GM19467 (cell line): ENCODE data around the gene RBM34.
"Not testable (repeated sequence)": the region's sequence is repeated elsewhere in the genome, so short reads cannot be mapped to it uniquely, and the experiment has no call there.

Experiments used
- ATAC-seq: cut with Tn5 transposase; IDR thresholded peaks from one replicate; pipeline ENCODE4 v1.9.1; 2021; ENCODE audit warnings: mild to moderate bottlenecking, moderate library complexity; ENCODE audit not compliant: unreplicated experiment

RBM34 gene

GRCh38 chr1:235160957-235161684 is at the start of gene RBM34:
TSS of gene RBM34 (minus strand) at chr1:235161250. CDS start at chr1:235161226, 24 bp downstream.
- ATAC-seq, result peak; percentile 92

DNA sequence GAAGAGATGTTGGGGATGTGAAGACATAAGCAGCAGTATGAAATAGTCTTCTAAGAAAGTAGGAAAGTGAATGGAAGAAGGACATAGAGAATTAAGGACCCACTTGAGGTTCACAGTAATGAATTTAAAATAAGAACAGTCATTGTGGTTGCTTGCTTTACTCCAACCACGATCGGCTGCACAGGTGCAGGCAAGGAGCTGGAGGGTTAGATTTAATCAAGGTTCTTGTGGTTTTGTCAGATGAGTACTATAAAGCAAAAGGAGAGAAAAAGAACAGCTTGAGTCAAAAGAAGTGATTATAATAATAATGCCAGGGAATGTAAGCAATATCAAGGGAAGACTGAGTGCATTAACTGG is 46.1 kb upstream of the RBM34 start:
- ATAC-seq, result no peak

DNA sequence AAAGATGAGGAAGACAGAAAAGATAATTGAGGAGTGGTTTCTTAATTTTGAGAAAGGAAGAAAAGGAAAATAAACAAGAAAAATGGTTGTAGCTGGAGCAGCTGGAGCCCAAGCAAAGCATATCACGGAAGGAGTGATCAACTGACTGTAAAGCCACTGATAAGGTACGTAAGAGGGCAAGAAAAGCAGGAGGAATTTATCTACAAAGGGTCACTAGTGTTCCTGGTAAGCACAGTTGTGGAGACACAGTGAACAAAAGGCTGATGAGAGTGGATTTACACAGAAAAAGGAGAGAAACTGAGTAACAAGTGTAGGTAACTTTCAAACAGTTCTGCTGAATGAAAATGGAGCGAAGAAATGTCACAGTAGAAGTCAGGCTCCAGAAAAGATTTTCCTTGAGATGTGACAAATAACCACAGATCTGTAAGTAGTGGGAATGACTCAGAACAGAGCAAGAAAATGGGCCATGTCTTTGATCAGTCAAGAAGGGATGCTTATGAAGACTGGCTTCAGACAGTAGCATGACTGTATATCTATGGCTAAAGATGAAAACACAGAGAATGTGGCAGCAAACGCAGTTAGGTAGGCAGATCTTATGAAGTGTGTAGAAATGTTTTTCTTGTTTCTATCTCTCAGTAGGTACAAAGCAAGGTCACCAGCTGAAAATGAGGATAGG is 45.6 kb upstream of the RBM34 start:
- ATAC-seq, result no peak

DNA sequence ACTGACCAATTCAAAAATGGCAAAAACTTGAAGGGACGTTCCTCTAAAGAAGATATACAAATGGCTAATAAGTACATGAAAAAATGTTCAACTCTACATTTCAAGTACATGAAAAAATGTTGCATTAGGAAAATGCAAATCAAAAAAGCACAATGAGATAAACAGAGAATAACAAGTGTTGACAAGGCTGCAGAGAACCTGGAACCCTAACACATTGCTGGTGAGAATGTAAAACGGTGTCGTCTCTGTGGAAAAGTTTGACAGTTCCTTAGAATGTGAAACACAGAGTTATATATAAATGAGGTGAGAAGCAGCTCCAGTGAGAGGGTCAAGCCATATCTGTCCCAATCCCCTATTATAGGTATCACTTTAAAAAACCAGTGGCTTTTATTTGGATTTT is 44.6 kb upstream of the RBM34 start:
- no peak for ATAC-seq

DNA sequence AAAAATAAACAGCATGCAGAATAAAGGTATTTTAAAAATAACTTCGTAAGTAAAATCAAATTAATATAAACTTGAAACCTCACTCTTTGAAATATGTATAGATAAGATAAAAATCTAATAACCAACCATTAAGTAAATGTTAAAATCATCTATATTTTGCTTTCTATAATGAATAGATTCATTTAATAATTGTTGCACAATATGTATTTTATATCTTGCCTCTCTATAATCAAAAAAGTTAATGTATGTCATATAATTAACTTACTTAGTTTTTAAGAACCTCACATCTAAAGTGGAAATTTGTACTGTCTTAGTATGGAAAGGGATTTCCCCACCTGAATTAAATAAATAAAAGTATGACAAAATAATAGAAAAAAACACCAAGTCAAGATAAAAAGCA is 42.4 kb upstream of the RBM34 start:
- ATAC-seq, result no peak

GRCh38 chr1:235202447-235202846 is 41.4 kb upstream of the RBM34 start:
- ATAC-seq, result not testable (repeated sequence)

GRCh38 chr1:235199441-235199840 is 38.4 kb upstream of the RBM34 start:
- ATAC-seq, result no peak

GRCh38 chr1:235190431-235190830 is 29.4 kb upstream of the RBM34 start:
- no peak for ATAC-seq

DNA sequence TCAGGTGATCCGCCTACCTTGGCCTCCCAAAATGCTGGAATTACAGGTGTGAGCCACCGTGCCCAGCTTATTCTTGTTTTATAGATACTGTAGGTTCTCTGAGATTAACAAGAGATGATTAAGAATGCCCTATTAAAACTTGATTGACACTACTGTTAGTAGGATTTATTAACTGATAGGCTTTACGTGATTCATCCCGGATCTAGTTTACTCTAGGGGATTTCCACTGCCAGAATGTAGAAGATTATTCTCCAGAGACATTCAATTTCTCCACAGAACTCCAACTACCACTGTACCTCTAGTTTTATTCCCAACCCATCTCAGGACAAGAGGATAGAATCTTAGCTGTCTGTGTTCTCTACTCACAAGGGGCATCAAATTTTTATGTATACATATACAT is 26.3 kb upstream of the RBM34 start:
- ATAC-seq, result no peak

DNA sequence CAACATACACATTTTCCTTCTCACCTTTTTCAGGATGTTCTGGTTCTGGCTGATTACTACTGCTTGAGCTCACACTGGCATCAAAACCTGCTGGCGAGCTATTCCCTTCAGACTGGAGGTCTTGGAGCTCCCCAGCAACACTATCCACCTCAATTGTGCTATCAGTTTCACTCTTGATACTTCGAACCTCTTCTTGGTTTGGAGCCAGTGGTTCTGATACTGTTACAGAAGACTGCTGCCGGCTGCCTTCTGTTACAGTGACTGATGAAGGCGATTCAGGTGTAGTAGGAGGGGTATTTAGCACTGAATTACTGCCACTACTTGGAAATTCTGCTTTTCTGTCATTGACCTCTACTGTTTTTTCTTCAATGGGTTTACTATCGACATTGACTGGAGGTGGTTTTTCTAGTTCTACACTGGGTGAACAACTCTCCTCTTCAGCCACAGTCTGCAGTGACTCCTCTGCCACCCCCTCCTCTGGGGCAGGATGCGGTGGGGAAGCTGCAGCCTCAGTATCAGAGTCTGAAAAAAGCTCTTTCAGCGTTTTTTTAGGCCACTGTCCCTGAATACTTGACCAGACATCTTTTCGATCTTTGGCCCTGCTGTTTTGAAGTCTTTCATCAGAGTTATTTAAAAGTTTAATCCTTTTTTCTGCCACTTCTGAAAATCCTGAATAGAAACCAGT is 20.7 kb upstream of the RBM34 start:
- ATAC-seq, result no peak

GRCh38 chr1:235180916-235181460 is 19.9 kb upstream of the RBM34 start:
- ATAC-seq, result no peak

GRCh38 chr1:235176486-235176885 is 15.4 kb upstream of the RBM34 start:
- ATAC-seq, result no peak

GRCh38 chr1:235169986-235170385 is 8.9 kb upstream of the RBM34 start:
- no peak for ATAC-seq

GRCh38 chr1:235168375-235168774 is 7.3 kb upstream of the RBM34 start:
- ATAC-seq, result no peak

DNA sequence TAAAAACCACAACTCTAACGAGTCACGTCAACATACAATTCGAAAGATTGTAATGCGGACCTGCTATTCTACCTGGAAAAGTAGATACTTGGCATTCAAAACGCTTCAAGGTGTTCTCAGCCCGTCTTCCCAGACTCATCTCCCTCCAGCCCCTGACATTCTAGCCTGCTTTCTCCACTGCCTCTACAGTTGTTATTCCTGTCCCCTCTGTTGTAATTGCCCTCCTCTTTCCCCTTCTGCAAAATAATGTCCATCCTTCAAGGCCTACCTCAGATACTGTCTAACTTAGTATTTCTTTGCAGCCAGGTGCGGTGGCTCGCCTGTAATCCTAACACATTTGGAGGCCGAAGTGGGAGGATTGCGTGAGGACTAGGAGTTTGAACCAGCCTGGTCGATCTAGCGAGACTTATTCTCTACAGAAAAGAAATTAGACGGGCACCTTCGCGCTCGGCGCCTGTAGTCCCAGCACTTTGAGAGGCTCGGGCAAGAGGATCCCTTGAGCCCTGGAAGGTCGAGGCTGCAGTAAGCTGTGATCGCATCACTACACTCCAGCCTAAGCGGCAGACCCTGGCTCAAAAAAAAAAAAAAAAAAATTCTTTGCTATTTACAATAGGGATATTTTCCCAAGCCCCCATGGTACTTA is 756 bp upstream of the RBM34 start:
- ATAC-seq, result no peak

GRCh38 chr1:235160383-235160956 is 580 bp downstream of the RBM34 start:
- ATAC-seq, result peak; percentile 38

- not testable (repeated sequence) for ATAC-seq
Measured at GRCh38 chr1:235159930-235160329, 1.1 kb downstream of the RBM34 start.

DNA sequence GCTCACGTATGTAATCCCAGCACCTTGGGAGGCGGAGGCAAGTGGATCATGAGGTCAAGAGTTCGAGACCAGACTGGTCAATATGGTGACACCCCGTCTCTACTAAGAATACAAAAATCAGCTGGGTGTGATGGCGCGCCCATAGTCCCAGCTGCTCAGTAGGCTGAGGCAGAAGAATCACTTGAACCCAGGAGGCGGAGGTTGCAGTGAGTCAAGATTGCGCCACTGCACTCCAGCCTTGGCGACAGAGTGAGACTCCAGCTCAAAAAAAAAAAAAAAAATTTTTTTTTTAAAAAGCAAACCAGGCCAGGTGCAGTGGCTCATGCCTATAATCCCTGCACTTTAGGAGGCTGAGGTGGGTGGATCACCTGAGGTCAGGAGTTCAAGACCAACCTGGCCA is 1.8 kb downstream of the RBM34 start:
- ATAC-seq, result not testable (repeated sequence)

DNA sequence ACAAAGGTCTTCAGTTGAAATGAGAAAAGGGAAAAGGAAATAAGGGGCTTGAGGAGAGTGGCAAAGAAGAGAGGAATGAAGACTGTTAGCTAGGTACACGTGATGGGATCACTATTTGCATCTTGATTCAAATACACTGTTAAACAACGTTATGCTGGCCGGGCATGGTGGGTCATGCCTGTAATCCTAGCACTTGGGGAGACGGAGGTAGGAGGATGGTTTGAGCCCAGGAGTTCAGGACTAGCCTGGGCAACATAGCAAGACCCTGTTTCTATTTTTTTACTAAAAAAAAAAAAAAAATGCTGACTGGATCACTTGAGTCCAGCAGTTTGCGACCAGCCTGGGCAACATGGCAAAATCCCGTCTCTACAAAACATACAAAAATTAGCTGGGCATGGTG is 2.4 kb downstream of the RBM34 start:
- ATAC-seq, result no peak

DNA sequence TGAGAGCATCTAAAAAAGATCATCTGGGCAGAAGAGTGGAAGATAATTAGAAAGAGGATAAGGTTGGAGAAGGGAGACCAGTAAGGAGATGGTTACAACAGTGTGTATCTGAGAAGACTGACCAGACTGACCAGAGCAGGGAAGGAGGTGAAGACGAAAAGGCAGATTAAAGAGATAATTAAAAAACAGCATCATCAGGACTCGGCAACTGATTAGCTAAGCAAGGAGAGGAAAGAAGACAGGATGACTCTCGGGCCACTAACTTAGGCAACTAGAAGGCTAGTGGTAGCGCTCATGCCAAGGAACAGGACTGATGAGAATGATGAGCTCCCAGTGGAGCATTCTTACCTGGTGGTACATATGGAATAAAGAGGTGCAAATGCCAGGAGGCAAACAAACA is 3.9 kb downstream of the RBM34 start:
- no peak for ATAC-seq

DNA sequence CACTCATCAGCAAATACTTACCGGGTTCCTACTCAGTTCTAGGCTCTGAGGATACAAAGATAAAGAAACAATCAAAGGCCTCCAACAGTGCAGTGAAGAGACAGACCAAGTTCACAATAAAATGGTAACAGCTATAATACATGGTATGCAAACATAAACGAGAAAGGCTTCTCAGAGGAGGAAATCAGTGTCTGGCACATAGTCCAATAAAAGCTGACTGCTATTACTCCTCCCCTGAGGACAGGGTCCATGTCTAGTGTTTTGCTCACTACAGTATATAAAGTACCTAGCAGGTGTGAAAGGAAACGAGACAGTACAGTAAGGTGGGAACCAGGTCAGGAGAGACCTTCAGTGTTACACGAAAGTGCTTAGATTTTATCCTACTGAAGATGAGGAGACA is 4.3 kb downstream of the RBM34 start:
- ATAC-seq, result no peak
